GM12878 (cell line): ENCODE data around the gene EPS8. TPM values are rescaled to one million over a fixed set of nuclear protein-coding genes. Genes with fewer than 3 reads are reported as not detected.

Experiments used
- ATAC-seq: fragments of 200-7000 bp; cut with Tn5 transposase; 3 replicates; pipeline ENCODE4 v1.9.1; 2020; ENCODE audit warnings: mild to moderate bottlenecking, moderate library complexity
- BruUV-seq: library from RNA; stranded (reverse); fragments of 400-500 nt; replicated peaks from 2 replicates; lab custom pipeline; 2021; lab: Mats Ljungman, UMichigan
- CTCF ChIA-PET: fragments of 300-600 bp; sonication (Branson Sonifier 250); formaldehyde crosslinking; extraction: SDS; loops from one replicate; lab custom pipeline; 2021; ENCODE audit warnings: inconsistent platforms; lab: Yijun Ruan, JAX
- POLR2A ChIA-PET: fragments of 350-600 bp; formaldehyde crosslinking; extraction: SDS; loops from one replicate; lab custom pipeline; 2021; ENCODE audit warnings: inconsistent platforms; lab: Charles Lee
- RAD21 ChIA-PET: fragments of 300-600 bp; sonication (Branson Sonifier 250); formaldehyde crosslinking; loops from one replicate; lab custom pipeline; 2023; ENCODE audit warnings: antibody characterized with exemption; ENCODE audit not compliant: unreplicated experiment; lab: Charles Lee
- SMC1A ChIA-PET: fragments of 300-600 bp; sonication (Branson Sonifier 250); formaldehyde crosslinking; loops from one replicate; lab custom pipeline; 2023; ENCODE audit not compliant: unreplicated experiment, uncharacterized antibody; lab: Charles Lee
- DNase-seq: peaks from one replicate; pipeline ENCODE4 v3.0.0-alpha.2; 2011; ENCODE audit warnings: low read depth, low spot score
- FAIRE-seq: peaks from 3 replicates; lab custom pipeline; 2011; peaks lifted over from hg19 to GRCh38; lab: Jason Lieb, UNC
- H2AFZ ChIP-seq: 2 replicates; pipeline ENCODE4 v1.6.0; 2011; ENCODE audit warnings: low read depth, low read length, control low read depth; ENCODE audit not compliant: control insufficient read depth
- H3K27ac ChIP-seq: 2 replicates; pipeline ENCODE4 v1.5.1; 2011; ENCODE audit warnings: control low read depth; ENCODE audit not compliant: control insufficient read depth, insufficient read depth
- H3K27me3 ChIP-seq, 2 experiments: replicated peaks in 1 of 2; 2 replicates each; pipeline versions ENCODE4 v1.6.0 to v1.6.1; 2011; ENCODE audit warnings: low read length in 1 of 2; ENCODE audit not compliant: control insufficient read depth in 2 of 2, insufficient read depth in 2 of 2
- H3K36me3 ChIP-seq, 2 experiments: 2 replicates each; pipeline ENCODE4 v1.5.1; 2011; ENCODE audit warnings: low read length in 1 of 2; ENCODE audit not compliant: control insufficient read depth in 2 of 2, insufficient read depth in 2 of 2
- H3K4me1 ChIP-seq: 2 replicates; pipeline ENCODE4 v1.6.1; 2011; ENCODE audit warnings: mild to moderate bottlenecking, low read length, moderate library complexity, mixed read lengths; ENCODE audit not compliant: control insufficient read depth, insufficient read depth
- H3K4me2 ChIP-seq: 2 replicates; pipeline ENCODE4 v1.6.0; 2011; ENCODE audit warnings: control low read depth; ENCODE audit not compliant: control insufficient read depth, insufficient read depth
- H3K4me3 ChIP-seq: fragments of 200-600 bp; sonication (generic); 2 replicates; pipeline ENCODE4 v1.5.1; 2016
- H3K79me2 ChIP-seq: 2 replicates; pipeline ENCODE4 v1.6.0; 2011; ENCODE audit warnings: low read length; ENCODE audit not compliant: control insufficient read depth, insufficient read depth
- H3K9ac ChIP-seq: 2 replicates; pipeline ENCODE4 v1.8.0; 2011; ENCODE audit warnings: low read length, control low read depth, mixed read lengths; ENCODE audit not compliant: control insufficient read depth, insufficient read depth
- H3K9me3 ChIP-seq: replicated peaks from 3 replicates; pipeline ENCODE4 v1.5.1; 2011; ENCODE audit warnings: mild to moderate bottlenecking, low read length; ENCODE audit not compliant: control insufficient read depth, insufficient read depth
- H4K20me1 ChIP-seq: 2 replicates; pipeline ENCODE4 v1.6.0; 2011; ENCODE audit not compliant: control insufficient read depth, insufficient read depth
- ASH2L ChIP-seq: fragments of 300-600, 200-600 bp; sonication (generic); IDR thresholded peaks from 2 replicates; pipeline ENCODE4 v1.6.1; 2017; ENCODE audit warnings: low read depth, mild to moderate bottlenecking, borderline replicate concordance
- ESRRA ChIP-seq: IDR thresholded peaks from 2 replicates; pipeline ENCODE4 v1.6.1; 2012; ENCODE audit warnings: mild to moderate bottlenecking, low read length, improper control_type of control experiment
- FOXM1 ChIP-seq: IDR thresholded peaks from 2 replicates; pipeline ENCODE4 v1.6.1; 2012; ENCODE audit warnings: low read depth, mild to moderate bottlenecking, inconsistent platforms, low read length, moderate library complexity
- SREBF2 ChIP-seq: IDR thresholded peaks from 2 replicates; pipeline ENCODE4 v1.6.1; 2012; ENCODE audit warnings: mild to moderate bottlenecking, low read length
- WGBS: methylation state at CpG from one replicate; pipeline ENCODE4 v1.1.6; 2016; ENCODE audit warnings: low lambda C conversion rate; ENCODE audit not compliant: insufficient replicate concordance, insufficient coverage; ENCODE audit errors: missing lambda C conversion rate; 5-methylcytosine and 5-hydroxymethylcytosine counted together
- in situ Hi-C: fragments of 300-500 bp; cut with MboI; formaldehyde crosslinking; loops from 9 replicates; pipeline ENCODE4 v1.14.3; 2018; ENCODE audit warnings: mixed read lengths
- intact Hi-C: fragments of 100-400 bp; cut with micrococcal nuclease; formaldehyde crosslinking; loops from one replicate; pipeline ENCODE4 v1.14.2; 2022; ENCODE audit not compliant: unreplicated experiment
- polyA plus RNA-seq, 11 experiments: library from polyadenylated mRNA; depleted of rRNA in 4 of 11; unstranded in 6 of 11; stranded (reverse) in 5 of 11; fragments of >200 nt; fragmentation: Nextera tagmentation in 4 of 11; fragmentation: Illumina TruSeq in 1 of 11; extraction: Ambion mirVana in 4 of 11; extraction: Trizol in 1 of 11; gene quantifications; 1 replicate in 1 of 11; 2 replicates in 10 of 11; pipeline versions ENCODE4 v1.2.1 to v1.2.3, GENCODE V29; 2011 to 2016; ENCODE audit warnings: inconsistent platforms in 2 of 11, missing spikeins in 2 of 11, low read depth in 1 of 11
- total RNA-seq, 4 experiments: library from RNA; depleted of rRNA in 3 of 4; stranded (reverse); fragments of >200 nt in 3 of 4; fragmentation: Illumina TruSeq in 1 of 4; extraction: Trizol in 1 of 4; gene quantifications; 2 replicates each; pipeline versions ENCODE4 v1.2.1 to v1.2.3, GENCODE V29; 2013 to 2021
- TF ChIP-seq, protein P1 (sequence below): fragments of 450-650 bp; IDR thresholded peaks from 2 replicates; pipeline ENCODE4 v1.6.1; 2016; ENCODE audit warnings: mild to moderate bottlenecking

Gene EPS8
- total and polyA plus RNA-seq, 10 of the 15 experiments (the other 5 are each of a cell fraction or from before 2014, with no cell fraction given): 1.3 to 127 (median 3.4) TPM

DNA sequence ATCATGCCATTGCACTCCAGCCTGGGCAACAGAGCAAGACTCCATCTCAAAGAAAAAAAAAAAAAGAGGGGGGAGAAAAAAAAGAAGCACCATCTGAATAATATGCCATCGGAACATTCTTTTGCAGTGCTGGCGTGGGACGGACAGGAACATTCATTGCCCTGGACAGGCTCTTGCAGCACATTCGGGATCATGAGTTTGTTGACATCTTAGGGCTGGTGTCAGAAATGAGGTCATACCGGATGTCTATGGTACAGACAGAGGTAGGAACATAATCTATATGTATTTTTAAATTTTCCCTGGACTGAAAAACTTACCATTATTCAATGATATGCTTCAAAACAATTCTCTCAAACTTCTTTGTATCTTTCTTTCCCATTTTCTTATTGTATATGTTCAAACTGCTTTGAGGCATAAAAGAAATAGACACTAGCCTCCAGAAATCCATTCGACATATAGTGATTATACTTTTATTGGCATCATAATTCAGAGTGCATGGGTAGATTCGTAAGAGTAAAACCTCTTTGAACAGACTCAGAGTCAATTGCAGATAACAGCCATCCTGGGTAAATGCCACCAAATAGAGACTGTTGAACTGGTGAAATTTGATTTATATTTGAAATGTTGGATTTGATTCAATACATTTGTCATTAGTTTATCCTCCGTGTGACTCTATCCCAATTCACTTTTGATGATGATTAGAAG lies 199.7 kb downstream of the EPS8 start:
- BruUV-seq: no TSS peak

More for the DNA sequence above, 199.7 kb downstream of the EPS8 start:
- no peak overlapping the region for H3K4me2 ChIP-seq
- WGBS: 69% methylated on average over 8 of the region's 8 CpGs
- FAIRE-seq (no peak), ATAC-seq (no peak), DNase-seq (no peak)
- in situ Hi-C loops: no loop called here
- H2AFZ ChIP-seq: no peak overlapping the region
- RAD21 ChIA-PET: interaction anchor here (0.8 to 13.2 kb wide), 16 partner anchors 13 to 310 kb away, joined by 3 to 609 read pairs (median 6); no protein-coding TSS in a partner anchor
- POLR2A ChIA-PET: interaction anchor here (0.8 to 1.1 kb wide), 2 partner anchors 263 to 295 kb away, joined by 3 to 5 read pairs; no protein-coding TSS in a partner anchor
- no peak overlapping the region for H3K9ac ChIP-seq
- intact Hi-C loops: loop anchor here (1.0 to 5.0 kb wide), 3 partner anchors 183 to 310 kb away; no protein-coding TSS in a partner anchor
- no peaks in the 10 kb centered on the region for H3K36me3 ChIP-seq
- H3K27ac ChIP-seq: no peak overlapping the region
- SMC1A ChIA-PET: interaction anchor here (0.5 to 14.2 kb wide), 35 partner anchors 10 to 325 kb away, joined by 3 to 853 read pairs (median 5); no protein-coding TSS in a partner anchor
- H3K9me3 ChIP-seq: no peaks in the 10 kb centered on the region
- H3K4me3 ChIP-seq: no peak overlapping the region
- H3K79me2 ChIP-seq: no peaks in the 10 kb centered on the region
- H4K20me1 ChIP-seq: no peaks in the 10 kb centered on the region
- peaks cover 4% of the 10 kb centered on the region; the same call in 1 of the 2 replicates for H3K4me1 ChIP-seq
- CTCF ChIA-PET: interaction anchor here (0.7 to 19.0 kb wide), 30 partner anchors 10 to 321 kb away, joined by 3 to 1078 read pairs (median 4); partner anchors contain the start of gene DERA
- 0 out of 4 replicates have a peak, but pooled peaks cover 0 to 1% of the 10 kb centered on the region in 2 experiments for H3K27me3 ChIP-seq
- no peak for TF ChIP-seq ASH2L
- no peak for TF ChIP-seq FOXM1
- no peak for TF ChIP-seq SREBF2
- no peak for TF ChIP-seq ESRRA
- TF ChIP-seq, protein P1, sequence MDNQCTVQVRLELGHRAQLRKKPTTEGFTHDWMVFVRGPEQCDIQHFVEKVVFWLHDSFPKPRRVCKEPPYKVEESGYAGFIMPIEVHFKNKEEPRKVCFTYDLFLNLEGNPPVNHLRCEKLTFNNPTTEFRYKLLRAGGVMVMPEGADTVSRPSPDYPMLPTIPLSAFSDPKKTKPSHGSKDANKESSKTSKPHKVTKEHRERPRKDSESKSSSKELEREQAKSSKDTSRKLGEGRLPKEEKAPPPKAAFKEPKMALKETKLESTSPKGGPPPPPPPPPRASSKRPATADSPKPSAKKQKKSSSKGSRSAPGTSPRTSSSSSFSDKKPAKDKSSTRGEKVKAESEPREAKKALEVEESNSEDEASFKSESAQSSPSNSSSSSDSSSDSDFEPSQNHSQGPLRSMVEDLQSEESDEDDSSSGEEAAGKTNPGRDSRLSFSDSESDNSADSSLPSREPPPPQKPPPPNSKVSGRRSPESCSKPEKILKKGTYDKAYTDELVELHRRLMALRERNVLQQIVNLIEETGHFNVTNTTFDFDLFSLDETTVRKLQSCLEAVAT: no peak
